Activated gamma-delta T cell (primary cell): ENCODE results near the gene GOLGA6L9.
"Not testable (repeated sequence)": the region's sequence is repeated elsewhere in the genome, so short reads cannot be mapped to it uniquely, and the experiment has no call there.

ENCODE experiments used
- DNase-seq: peaks from one replicate; lab custom pipeline; 2025; lab: John Stamatoyannopoulos, UW
- total RNA-seq, 2 donors: gene quantifications; one replicate each; lab custom pipeline; 2026; lab: John Stamatoyannopoulos, UW

Gene GOLGA6L9
- 5.3 to 5.9 reads per million in 2 donors for total RNA-seq

- DNase-seq, result not testable (repeated sequence)
Measured at GRCh38 chr15:82429693-82430092, at the start of gene GOLGA6L9. TSS of gene GOLGA6L9 (plus strand) at chr15:82429816. CDS start at chr15:82430080, 264 bp downstream.

DNA sequence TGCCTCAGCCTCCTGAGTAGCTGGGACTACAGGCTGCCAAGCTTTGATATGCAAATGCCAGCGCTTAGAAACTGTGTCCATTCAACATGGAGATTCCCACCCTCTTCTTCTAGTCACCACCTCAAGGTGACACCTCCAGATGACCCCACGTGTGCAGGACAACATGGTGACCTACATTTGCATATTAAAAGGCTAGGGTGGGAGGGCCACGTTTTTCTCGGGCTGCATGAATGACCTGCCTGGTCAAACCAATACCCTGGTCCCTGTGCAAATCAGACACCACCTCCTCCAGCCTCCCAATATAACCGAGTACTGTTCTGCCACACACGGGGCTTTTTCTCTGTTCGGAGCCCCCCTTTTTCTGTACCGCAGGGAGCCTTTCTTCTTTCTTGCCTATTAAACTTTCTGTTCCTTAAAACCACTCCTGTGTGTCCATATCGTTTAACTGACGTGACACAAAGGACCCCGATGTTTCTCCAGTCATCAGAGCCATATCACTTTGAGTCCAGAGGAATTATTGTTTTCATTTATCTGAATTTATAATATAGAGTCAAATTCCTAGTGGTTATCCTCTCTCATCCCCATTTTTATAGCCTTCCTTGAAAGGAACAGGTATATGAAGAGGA is 48.2 kb upstream of the GOLGA6L9 start:
- DNase-seq, result not testable (repeated sequence)

DNA sequence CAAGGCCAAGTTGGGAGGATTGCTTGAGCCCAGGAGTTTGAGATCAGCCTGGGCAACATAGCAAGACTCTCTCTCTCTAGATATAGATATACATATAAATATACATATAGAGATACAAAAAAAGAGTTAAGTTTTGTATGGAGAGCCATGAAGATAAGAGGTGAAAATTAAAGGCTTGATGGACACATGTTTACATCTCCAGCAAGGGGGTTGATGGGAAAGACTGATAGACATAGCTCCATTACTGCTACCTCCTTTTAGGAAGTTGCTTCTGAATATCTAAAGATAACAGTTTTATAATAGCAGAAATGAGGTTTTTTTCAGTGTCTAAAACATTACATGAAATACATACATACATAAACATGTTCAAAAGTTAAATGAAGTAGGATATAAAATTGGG is 42.4 kb upstream of the GOLGA6L9 start:
- not testable (repeated sequence) for DNase-seq

GRCh38 chr15:82390152-82390551 is 39.5 kb upstream of the GOLGA6L9 start:
- not testable (repeated sequence) for DNase-seq

- DNase-seq, result not testable (repeated sequence)
Measured at GRCh38 chr15:82392077-82392476, 37.5 kb upstream of the GOLGA6L9 start.

- no peak for DNase-seq
Measured at GRCh38 chr15:82393671-82394070, 35.9 kb upstream of the GOLGA6L9 start.

- DNase-seq, result not testable (repeated sequence)
Measured at GRCh38 chr15:82395788-82396187, 33.8 kb upstream of the GOLGA6L9 start.

DNA sequence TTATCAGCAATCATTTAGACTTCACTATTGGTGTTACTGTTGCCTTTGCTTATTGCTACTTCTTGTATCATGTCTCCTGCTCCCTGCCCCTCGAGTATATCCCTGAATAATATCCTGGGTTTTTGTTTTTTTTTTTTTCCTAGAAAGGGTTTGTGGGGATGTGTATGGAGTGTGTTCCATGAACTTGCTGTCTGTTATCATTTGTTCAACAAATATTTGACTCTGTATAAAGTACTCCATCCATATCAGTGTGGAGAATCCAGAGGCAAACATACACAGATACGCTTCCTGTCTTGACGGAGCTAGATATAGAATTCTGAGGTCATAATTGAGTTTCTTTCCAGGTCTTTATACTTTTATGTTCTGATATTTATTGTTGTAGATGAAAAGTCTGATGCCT is 31.8 kb upstream of the GOLGA6L9 start:
- DNase-seq, result no peak

DNA sequence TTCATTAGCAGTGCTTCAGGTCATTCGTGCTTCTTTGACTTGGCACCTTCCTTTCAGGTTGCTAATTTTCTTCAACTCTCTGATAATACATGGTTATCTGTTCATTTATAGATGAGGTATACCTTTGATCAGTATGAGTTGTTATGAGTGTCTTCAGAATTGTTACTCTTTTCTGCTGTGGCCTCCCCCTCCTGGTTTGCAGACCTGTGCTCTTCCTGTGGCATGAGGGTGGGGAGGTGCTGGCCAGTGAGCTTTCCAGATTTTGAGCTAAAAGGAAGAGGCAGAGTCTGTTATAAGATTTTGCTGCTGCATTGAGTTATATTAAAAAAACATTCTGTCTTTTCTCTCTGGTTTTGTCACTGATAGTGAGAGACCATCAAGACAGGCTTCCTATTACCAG is 30.8 kb upstream of the GOLGA6L9 start:
- DNase-seq, result no peak

DNA sequence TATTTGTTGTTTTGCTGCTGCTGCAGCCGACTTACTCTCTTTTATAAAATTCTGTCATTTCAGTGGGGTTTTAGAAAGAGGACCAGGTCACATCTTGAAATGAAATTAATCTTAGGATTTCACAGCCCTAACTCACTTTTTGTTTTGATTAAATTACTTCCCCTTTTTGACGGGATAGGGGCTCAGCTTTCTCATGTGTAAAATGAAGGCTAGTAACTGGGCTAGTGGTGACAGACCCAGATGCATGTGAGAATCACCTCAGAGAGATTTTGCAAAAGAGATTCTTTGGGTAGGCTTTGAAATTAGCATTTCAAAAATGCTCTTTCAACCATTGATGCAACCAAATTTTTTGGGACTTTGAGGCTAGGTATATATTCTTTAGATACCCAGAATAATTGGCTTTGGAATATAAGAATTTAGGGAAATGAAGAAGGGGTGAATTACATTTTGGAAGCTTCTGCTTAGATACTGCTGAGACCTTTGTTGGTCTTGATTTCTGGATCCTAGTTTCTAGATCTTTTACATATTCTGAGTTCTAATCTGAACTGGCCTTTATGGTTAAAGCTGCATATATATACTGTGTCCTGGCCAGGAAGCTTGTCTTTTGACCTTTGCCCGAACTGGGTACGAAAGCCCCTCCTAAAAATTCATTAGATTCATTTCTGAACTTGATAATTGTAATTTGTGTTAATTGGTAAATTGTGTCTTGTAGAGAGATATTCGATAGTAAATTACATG is 30.1 kb upstream of the GOLGA6L9 start:
- DNase-seq, result not testable (repeated sequence)

GRCh38 chr15:82401918-82402317 is 27.7 kb upstream of the GOLGA6L9 start:
- not testable (repeated sequence) for DNase-seq

DNA sequence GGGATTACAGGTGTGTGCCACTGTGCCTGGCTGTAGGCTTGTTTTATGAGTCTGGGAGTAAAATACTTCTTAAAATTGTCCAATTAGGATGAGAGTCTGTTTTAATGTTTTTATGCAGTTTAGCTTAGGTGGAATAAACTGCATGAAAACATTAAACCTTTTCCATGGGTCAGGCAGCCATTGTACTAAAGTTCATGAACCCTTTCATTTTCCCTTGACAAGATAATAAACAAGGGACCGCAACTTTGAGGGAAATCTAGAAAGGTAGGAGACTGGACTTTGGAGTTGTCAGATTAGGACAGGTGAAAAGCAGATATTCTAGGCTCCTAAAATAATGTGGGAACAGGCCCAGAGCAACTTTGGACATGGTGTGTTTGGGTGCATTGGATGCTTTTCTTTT is 27.3 kb upstream of the GOLGA6L9 start:
- DNase-seq, result not testable (repeated sequence)

DNA sequence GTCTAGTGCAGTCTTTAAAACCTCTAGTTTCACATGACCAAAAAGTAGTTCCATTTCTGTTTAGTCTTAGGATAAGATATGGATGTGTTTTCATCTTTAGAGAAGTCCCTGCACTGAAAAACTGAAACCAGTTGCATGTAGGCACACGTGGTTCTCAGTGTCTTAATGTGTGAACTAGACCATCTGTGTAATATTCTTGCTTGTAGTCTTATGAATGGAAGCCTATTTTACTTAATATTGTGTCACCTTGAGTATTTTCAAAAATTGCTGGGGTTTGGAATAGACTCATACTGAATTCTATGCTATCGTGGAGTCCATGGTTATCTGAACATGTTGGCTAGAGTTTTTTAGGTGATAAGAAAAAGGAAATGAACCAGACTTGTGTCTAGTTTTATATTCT is 23.4 kb upstream of the GOLGA6L9 start:
- DNase-seq, result not testable (repeated sequence)

- DNase-seq, result not testable (repeated sequence)
Measured at GRCh38 chr15:82410306-82410705, 19.3 kb upstream of the GOLGA6L9 start.

DNA sequence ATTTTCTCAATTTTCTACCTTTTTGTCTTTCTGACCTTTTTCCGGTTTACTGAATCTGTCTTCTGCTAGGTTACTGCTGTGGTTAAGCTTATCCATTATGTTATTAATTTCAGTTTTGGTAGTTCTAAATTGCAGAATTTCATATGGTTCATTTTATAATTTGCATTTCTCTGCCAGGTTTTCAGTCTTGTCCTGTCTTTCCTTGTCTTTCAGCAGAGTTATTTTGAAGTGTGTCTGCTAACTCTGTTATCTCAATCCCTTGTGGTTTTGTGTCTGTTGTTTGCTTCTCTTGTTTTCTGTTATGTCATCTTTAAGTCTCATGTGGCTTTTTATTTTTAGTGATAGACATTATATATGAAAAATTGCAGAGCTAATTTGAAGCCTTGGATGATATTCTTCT is 18.0 kb upstream of the GOLGA6L9 start:
- not testable (repeated sequence) for DNase-seq

DNA sequence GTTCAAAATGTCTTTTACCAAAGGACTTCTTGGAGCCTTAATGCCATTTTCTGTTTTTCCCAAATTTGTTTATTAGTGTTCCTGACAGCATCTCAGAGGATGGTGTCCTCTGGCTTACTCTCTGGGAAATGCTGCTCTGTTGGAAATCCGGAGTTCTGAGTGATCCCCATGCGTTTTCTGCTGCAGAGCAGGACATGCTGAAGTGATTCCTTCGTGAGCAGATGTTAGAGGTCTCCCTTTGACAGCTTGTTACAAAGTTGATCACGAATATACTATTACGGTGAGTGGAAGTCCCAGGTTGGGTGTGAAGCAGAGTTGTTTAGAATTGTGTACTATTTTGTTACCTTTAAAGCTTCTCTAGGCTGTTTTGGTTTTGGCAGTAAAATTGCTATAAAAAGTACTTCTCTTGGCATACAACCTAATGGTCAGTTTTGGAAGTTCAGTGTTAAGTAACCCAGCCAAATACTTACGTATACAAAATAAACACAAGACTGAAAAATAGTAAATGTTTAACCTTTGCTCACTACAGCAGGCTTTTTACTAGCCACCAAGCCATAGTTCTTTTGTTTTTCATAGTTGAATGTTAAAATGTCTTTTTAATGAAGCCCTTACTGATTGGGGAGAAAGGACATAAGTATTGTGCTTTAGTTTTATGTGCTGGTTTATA is 15.0 kb upstream of the GOLGA6L9 start:
- DNase-seq, result not testable (repeated sequence)

DNA sequence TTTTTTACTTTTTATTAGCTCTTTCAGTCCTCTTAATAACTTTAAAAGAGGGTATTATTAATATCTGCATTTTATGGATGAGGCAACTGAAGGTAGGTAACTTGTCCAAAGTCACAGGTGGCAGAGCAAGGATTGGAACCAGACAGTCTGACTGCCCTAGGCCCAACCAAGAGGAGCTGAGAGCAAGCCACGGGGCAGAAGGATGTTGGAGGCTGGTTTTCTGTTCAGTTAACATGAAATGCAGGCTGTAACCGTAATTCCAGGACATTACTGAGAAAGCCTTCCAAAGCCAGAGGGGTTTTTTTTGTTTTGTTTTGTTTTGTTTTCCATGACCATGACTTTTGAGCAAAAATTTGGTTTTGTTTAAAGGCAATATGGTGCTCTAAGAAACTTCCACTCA is 9.1 kb upstream of the GOLGA6L9 start:
- DNase-seq, result not testable (repeated sequence)

GRCh38 chr15:82420966-82421365 is 8.7 kb upstream of the GOLGA6L9 start:
- DNase-seq, result not testable (repeated sequence)

- not testable (repeated sequence) for DNase-seq
Measured at GRCh38 chr15:82427117-82427516, 2.5 kb upstream of the GOLGA6L9 start.

DNA sequence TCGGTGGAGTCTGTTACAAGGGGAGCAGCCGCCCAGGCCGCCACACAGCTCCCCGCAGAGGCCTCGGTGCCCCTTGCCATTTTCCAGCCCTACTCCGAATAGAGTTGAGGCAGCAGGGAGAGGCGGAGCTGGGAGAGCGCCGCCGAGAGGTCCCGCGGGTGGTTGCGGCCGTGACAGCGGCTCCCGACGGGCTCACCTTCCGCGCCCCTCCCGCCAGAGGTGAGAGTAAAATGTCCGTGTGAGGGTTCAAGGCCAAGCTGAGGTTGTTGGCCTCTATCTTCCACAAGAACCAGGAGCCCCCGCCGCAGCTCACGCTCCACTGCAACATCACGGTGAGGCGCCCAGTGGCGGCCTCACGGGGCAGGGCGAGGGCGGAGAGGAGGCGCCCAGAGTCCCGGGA is 15.8 kb downstream of the GOLGA6L9 start:
- DNase-seq, result not testable (repeated sequence)

DNA sequence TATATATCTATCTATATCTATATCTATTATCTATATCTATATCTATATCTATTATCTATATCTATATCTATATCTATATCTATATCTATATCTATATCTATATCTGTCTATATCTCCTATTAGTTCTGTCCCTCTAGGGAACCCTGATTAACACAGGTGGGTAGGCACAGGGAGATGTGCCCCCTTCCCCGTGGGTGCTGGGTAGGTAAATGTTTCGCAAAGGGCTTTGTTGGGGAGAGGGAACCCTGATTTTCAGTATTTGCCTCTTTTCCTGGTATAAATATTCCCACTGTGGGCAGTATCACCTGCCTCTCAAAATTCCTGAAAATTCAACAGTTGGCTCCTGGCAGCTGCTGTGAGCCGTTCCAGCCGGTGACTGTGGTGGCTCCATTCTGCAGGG is 27.7 kb downstream of the GOLGA6L9 start:
- not testable (repeated sequence) for DNase-seq

- not testable (repeated sequence) for DNase-seq
Measured at GRCh38 chr15:82465629-82466028, 36.0 kb downstream of the GOLGA6L9 start.

DNA sequence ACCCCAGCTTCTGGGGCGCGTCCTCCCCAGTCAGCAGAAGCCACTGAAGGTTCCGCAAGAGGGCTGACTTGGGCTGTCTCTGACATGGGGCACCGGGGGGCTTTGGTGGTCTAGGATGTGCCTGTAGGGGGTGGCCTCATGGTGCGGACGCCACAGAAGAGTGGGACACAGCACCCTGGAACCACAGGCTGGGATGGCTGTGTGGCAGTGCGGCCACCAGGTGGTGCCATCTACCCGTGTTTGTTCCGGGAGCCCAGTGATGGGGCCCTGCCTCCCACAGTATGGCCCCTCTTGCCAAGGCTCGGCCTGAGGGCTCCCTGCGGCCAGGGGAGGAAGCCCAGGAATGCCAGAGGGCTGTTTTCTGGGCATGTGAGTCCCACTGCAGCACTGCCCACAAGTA is 38.6 kb downstream of the GOLGA6L9 start:
- DNase-seq, result not testable (repeated sequence)
